ENCODE measurements around the gene SCRN3. TPM values are rescaled to one million over a fixed set of nuclear protein-coding genes. Genes with fewer than 3 reads are reported as not detected.

SCRN3 gene
- total and polyA plus RNA-seq, 2 of the 4 experiments (the other 2 are of a cell fraction) = 9.9 to 11.4 TPM

- Histone ChIP-seq H3K27ac (ENCODE audit: insufficient read depth, low read length) (no peak overlapping the region), H2AFZ (replicated peaks; ENCODE audit: low read length, poor library complexity) (no peak overlapping the region), H2BK5ac (ENCODE audit: low read depth, low read length, poor library complexity, severe bottlenecking) (no peak overlapping the region), H3K9me3 (ENCODE audit: control insufficient read depth, insufficient read depth, low read length) (no peaks in the 10 kb centered on the region), H4K20me1 (ENCODE audit: insufficient read depth, low read length) (no peaks in the 10 kb centered on the region), H3K27me3 (ENCODE audit: control insufficient read depth, insufficient read depth, low read length) (no peaks in the 10 kb centered on the region), H4K8ac (ENCODE audit: low read depth in 2 of 2, low read length in 2 of 2) (no peak overlapping the region), H3K23ac (ENCODE audit: low read depth, low read length) (no peak overlapping the region), H3K14ac (replicated peaks; ENCODE audit: low read depth, low read length) (no peak overlapping the region), H2BK20ac (ENCODE audit: low read depth, low read length) (no peak overlapping the region), H3K4ac (ENCODE audit: low read depth, low read length) (no peak overlapping the region), H2BK120ac (ENCODE audit: low read depth, low read length) (no peak overlapping the region), H3K4me2 (ENCODE audit: low read depth, low read length) (no peak overlapping the region), H3K9ac (ENCODE audit: low read depth, low read length) (no peak overlapping the region), H2AK5ac (ENCODE audit: low read depth, low read length) (no peak overlapping the region), H2BK15ac (ENCODE audit: low read depth, low read length) (no peak overlapping the region), H3K4me1 (ENCODE audit: control insufficient read depth, insufficient read depth, low read length) (0 out of 2 replicates have a peak, but pooled peaks cover 3% of the 10 kb centered on the region), H3K4me3 (ENCODE audit: insufficient read depth, low read depth, low read length) (no peak overlapping the region), H3K18ac (ENCODE audit: low read depth, low read length) (no peak overlapping the region), H2AK9ac (replicated peaks; ENCODE audit: low read depth, low read length, poor library complexity) (no peak overlapping the region), H3K36me3 (ENCODE audit: control insufficient read depth, insufficient read depth, low read length) (no peaks in the 10 kb centered on the region), H3K56ac (ENCODE audit: extremely low read depth, insufficient read depth, low read length) (no peak overlapping the region), H3K79me1 (ENCODE audit: low read depth in 1 of 2, low read length in 2 of 2) (no peaks in the 10 kb centered on the region), H4K91ac (ENCODE audit: insufficient read depth, low read depth, low read length) (no peak overlapping the region), H3K9me1 (ENCODE audit: insufficient read depth, low read length) (0 out of 2 replicates have a peak, but pooled peaks cover 2% of the 10 kb centered on the region), H4K5ac (ENCODE audit: low read depth, low read length) (no peak overlapping the region)
- WGBS, 2 experiments (ENCODE audit: extremely low coverage in 2 of 2, insufficient read length in 1 of 2) = no CpG with 5 or more reads among the region's 3 CpGs
- intact Hi-C loops (cut with micrococcal nuclease) (no loop called here), in situ Hi-C loops (cut with MboI; ENCODE audit: low sequenced_read_pairs) (no loop called here), dilution Hi-C loops (cut with HindIII; ENCODE audit: low sequenced_read_pairs, unreplicated experiment) (no loop called here)
- no peak for ATAC-seq (ENCODE audit: low read depth)
- peak; percentile 40 for DNase-seq
- TF ChIP-seq POLR2A (IDR thresholded peaks at IDR 0.05; ENCODE audit: low read depth, low read length) = no peak
- no peak for TF ChIP-seq CEBPB (IDR thresholded peaks at IDR 0.05; ENCODE audit: low read depth, low read length)
- TF ChIP-seq MXI1 (IDR thresholded peaks at IDR 0.05; ENCODE audit: borderline replicate concordance, low read depth, low read length) = no peak
- TF ChIP-seq ELK1 (IDR thresholded peaks at IDR 0.05; ENCODE audit: borderline replicate concordance, low read depth, low read length) = no peak
- TF ChIP-seq MAZ (IDR thresholded peaks at IDR 0.05; ENCODE audit: borderline replicate concordance, low read depth, low read length) = no peak
- TF ChIP-seq CHD1 (IDR thresholded peaks at IDR 0.05; ENCODE audit: low read depth, low read length) = no peak
- TF ChIP-seq RCOR1 (IDR thresholded peaks at IDR 0.05; ENCODE audit: insufficient replicate concordance, low read length) = no peak
- no peak for TF ChIP-seq FOS (IDR thresholded peaks at IDR 0.05; ENCODE audit: low read depth, low read length)
- TF ChIP-seq RAD21 (IDR thresholded peaks at IDR 0.05; ENCODE audit: low read length) = no peak
- no peak for TF ChIP-seq RFX5 (IDR thresholded peaks at IDR 0.05; ENCODE audit: low read depth, low read length)
- TF ChIP-seq BHLHE40 (IDR thresholded peaks at IDR 0.05; ENCODE audit: low read depth, low read length) = no peak
- TF ChIP-seq CTCF (conservative IDR thresholded peaks at IDR 0.05; ENCODE audit: low read depth, low read length) = no peak
- no peak for TF ChIP-seq SMC3 (IDR thresholded peaks at IDR 0.05; ENCODE audit: low read depth, low read length)
- no peak for TF ChIP-seq MAFK (IDR thresholded peaks at IDR 0.05; ENCODE audit: low read depth, low read length)
- no peak for TF ChIP-seq NFE2L2 (IDR thresholded peaks at IDR 0.05; ENCODE audit: low read depth, low read length)
- TF ChIP-seq USF2 (IDR thresholded peaks at IDR 0.05; ENCODE audit: low read depth, low read length) = no peak
- POLR2A ChIA-PET (ENCODE audit: unreplicated experiment) = no interaction called here
- CTCF ChIA-PET = interaction anchor here (0.7 kb wide), 1 partner anchor 12 kb away, joined by 4 read pairs; no protein-coding TSS in a partner anchor
- no TSS peak for BruUV-seq (replicated peaks)
These were observed 49.7 kb downstream of the SCRN3 start for GRCh38 chr2:174445248-174445647.

Measured in IMR-90 (cell line).